Measurements from ENCODE around the gene MYH1.
"Not testable (repeated sequence)": the region's sequence is repeated elsewhere in the genome, so short reads cannot be mapped to it uniquely, and the experiment has no call there.

The MYH1 gene

GRCh38 chr17:10518271-10519037 is at the start of gene MYH1:
MYH1 (minus strand) TSS chr17:10518542; CDS start chr17:10516642, 1,900 bp downstream.
- no peak for DNase-seq (ENCODE audit: low read depth)

GRCh38 chr17:10563991-10564660 is 45.8 kb upstream of the MYH1 start:
- no peak for DNase-seq (ENCODE audit: low read depth)

GRCh38 chr17:10558049-10558448 is 39.7 kb upstream of the MYH1 start:
- DNase-seq (ENCODE audit: low read depth), result no peak

- DNase-seq (ENCODE audit: low read depth), result peak; percentile 33
Observed at GRCh38 chr17:10557422-10557821, 39.1 kb upstream of the MYH1 start.

GRCh38 chr17:10556301-10557005 is 38.1 kb upstream of the MYH1 start:
- DNase-seq (ENCODE audit: low read depth), result no peak

GRCh38 chr17:10550014-10550413 is 31.7 kb upstream of the MYH1 start:
- DNase-seq (ENCODE audit: low read depth), result no peak

- DNase-seq (ENCODE audit: low read depth), result no peak
Observed at GRCh38 chr17:10549096-10549842, 30.9 kb upstream of the MYH1 start, which contains the start of gene MYH2. MYH2 (minus strand) TSS chr17:10549658; CDS start chr17:10547920, 1,738 bp downstream.

- DNase-seq (ENCODE audit: low read depth), result no peak
Observed at GRCh38 chr17:10547351-10547750, 29.0 kb upstream of the MYH1 start.

- DNase-seq (ENCODE audit: low read depth), result not testable (repeated sequence)
Observed at GRCh38 chr17:10543486-10543885, 25.1 kb upstream of the MYH1 start.

GRCh38 chr17:10541179-10541578 is 22.8 kb upstream of the MYH1 start:
- not testable (repeated sequence) for DNase-seq (ENCODE audit: low read depth)

GRCh38 chr17:10532026-10532425 is 13.7 kb upstream of the MYH1 start:
- no peak for DNase-seq (ENCODE audit: low read depth)

GRCh38 chr17:10527419-10527818 is 9.1 kb upstream of the MYH1 start:
- no peak for DNase-seq (ENCODE audit: low read depth)

- no peak for DNase-seq (ENCODE audit: low read depth)
Observed at GRCh38 chr17:10526517-10526916, 8.2 kb upstream of the MYH1 start.

GRCh38 chr17:10523064-10523463 is 4.7 kb upstream of the MYH1 start:
- no peak for DNase-seq (ENCODE audit: low read depth)

GRCh38 chr17:10521949-10522348 is 3.6 kb upstream of the MYH1 start:
- no peak for DNase-seq (ENCODE audit: low read depth)

GRCh38 chr17:10516638-10517037 is 1.7 kb downstream of the MYH1 start:
- no peak for DNase-seq (ENCODE audit: low read depth)

GRCh38 chr17:10516065-10516464 is 2.3 kb downstream of the MYH1 start:
- no peak for DNase-seq (ENCODE audit: low read depth)

GRCh38 chr17:10513299-10514067 is 4.9 kb downstream of the MYH1 start:
- DNase-seq (ENCODE audit: low read depth), result no peak

- no peak for DNase-seq (ENCODE audit: low read depth)
Observed at GRCh38 chr17:10512856-10513255, 5.5 kb downstream of the MYH1 start.

GRCh38 chr17:10499950-10500349 is 18.4 kb downstream of the MYH1 start:
- no peak for DNase-seq (ENCODE audit: low read depth)

GRCh38 chr17:10492004-10492403 is 26.3 kb downstream of the MYH1 start:
- no peak for DNase-seq (ENCODE audit: low read depth)

All from stromal cell of bone marrow (primary cell).